ENCODE results near the gene ANGPTL7. TPM values are rescaled to one million over a fixed set of nuclear protein-coding genes. Genes with fewer than 3 reads are reported as not detected.

Gene ANGPTL7
- total and polyA plus RNA-seq, 7 donors: 0.10 to 1.6 (median 0.83) TPM

GRCh38 chr1:11144570-11145256 lies 44.4 kb upstream of the ANGPTL7 start:
- ATAC-seq: peak in 1 of 4 donors; percentile 21
- Histone ChIP-seq H3K4me3 (no peak overlapping the region), H3K27ac (no peak overlapping the region), H3K36me3 (ENCODE audit: insufficient read depth in 1 of 2, low read depth in 1 of 2) (peaks cover 14 to 77% of the 10 kb centered on the region in 2 donors), H3K9me3 (no peaks in the 10 kb centered on the region), H3K4me1 (peaks cover 6% of the 10 kb centered on the region), H3K27me3 (ENCODE audit: insufficient read depth in 3 of 3, low read length in 2 of 3) (no peaks in the 10 kb centered on the region)
- no peak for DNase-seq
- WGBS, 3 donors: 75 to 83% (median 76%) methylated on average over 12 of the region's 12 CpGs
- intact Hi-C loops (cut with DNase I): no loop called here
- no peak for TF ChIP-seq CTCF (IDR thresholded peaks at IDR 0.05)

DNA sequence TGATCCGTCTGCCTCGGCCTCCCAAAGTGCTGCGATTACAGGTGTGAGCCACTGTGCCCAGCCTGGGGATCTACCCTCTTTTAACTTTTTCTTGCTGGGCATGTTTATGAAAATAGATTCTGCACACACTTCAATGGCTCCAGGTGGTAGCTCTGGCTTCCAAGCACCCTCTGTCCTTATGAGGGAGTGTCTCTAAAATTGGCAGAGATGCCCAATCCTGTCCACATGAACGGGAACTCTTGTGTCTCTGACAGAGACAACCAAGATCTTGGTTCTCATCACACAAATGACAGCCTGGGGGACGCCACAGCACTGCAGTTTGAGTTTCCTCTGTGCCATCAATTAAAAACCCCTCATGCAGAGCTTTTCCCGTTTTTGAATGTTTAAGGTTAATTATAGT lies 43.4 kb upstream of the ANGPTL7 start:
- Histone ChIP-seq H3K36me3 (ENCODE audit: insufficient read depth in 1 of 2, low read depth in 1 of 2) (peaks cover 14 to 74% of the 10 kb centered on the region in 2 donors), H3K27me3 (ENCODE audit: insufficient read depth in 3 of 3, low read length in 2 of 3) (no peaks in the 10 kb centered on the region), H3K4me1 (peaks cover 6% of the 10 kb centered on the region), H3K4me3 (no peak overlapping the region), H3K9me3 (no peaks in the 10 kb centered on the region), H3K27ac (no peak overlapping the region)
- no peak for DNase-seq
- WGBS, 3 donors: 90 to 97% (median 91%) methylated on average over 6 of the region's 6 CpGs
- TF ChIP-seq CTCF (IDR thresholded peaks at IDR 0.05): no peak
- no peak for ATAC-seq
- intact Hi-C loops (cut with DNase I): no loop called here

DNA sequence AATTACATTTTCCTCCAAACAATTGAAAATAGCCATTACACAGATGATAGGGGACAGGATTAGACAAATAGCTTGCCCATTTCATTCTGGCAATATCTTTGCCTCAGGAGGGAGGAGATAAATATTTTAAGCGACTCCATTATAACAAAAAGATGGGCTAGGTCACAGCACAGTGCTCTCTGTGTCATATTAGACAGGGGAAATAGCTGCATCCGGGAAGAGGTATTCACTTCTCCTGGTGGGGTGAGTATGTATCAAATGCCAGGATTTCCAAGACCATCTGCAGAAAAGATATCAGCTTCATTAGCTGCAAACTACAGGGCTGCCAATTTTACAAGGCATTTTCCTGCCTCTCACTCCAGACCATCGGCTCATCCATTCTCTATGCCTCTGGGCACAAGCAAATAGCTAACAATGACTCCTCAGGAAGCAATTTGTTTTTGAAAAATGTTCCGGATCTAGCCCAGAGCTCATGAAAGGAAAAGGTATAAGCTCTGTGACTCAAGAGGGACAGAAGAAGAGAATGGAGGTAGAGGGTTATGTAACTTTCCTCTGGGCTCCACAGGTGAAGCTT lies 41.9 kb upstream of the ANGPTL7 start:
- Histone ChIP-seq H3K36me3 (ENCODE audit: insufficient read depth in 1 of 2, low read depth in 1 of 2) (peaks cover 14 to 77% of the 10 kb centered on the region in 2 donors), H3K27me3 (ENCODE audit: insufficient read depth in 3 of 3, low read length in 2 of 3) (no peaks in the 10 kb centered on the region), H3K27ac (no peak overlapping the region), H3K4me3 (no peak overlapping the region), H3K4me1 (peaks cover 6% of the 10 kb centered on the region), H3K9me3 (no peaks in the 10 kb centered on the region)
- ATAC-seq (no peak), DNase-seq (no peak)
- 65 to 74% (median 69%) methylated on average over 4 of the region's 4 CpGs for WGBS, 3 donors
- intact Hi-C loops (cut with DNase I): no loop called here
- TF ChIP-seq CTCF (IDR thresholded peaks at IDR 0.05): no peak

DNA sequence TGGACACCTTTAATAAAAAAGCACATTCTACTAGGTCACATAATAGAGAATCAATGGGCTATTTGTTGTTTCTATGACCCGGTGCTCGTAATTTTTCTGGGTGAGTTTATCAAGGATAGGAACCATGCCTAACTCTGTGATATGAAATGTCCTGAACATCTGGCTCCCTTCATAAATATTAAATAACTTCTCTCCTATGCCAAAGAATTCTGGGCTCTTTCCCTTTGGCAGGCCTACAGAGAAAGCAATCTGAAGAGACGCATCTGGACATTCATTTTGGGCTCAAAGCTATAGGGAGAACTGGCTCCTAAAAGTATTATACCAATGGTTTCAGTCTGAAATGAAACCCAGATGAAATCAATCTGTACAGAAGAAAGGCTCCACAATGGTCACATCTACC lies 38.8 kb upstream of the ANGPTL7 start:
- H3K4me3 ChIP-seq: no peak overlapping the region
- no peak overlapping the region for H3K27ac ChIP-seq

More for the DNA sequence above, 38.8 kb upstream of the ANGPTL7 start:
- 55 to 63% (median 60%) methylated on average over 3 of the region's 3 CpGs for WGBS, 3 donors
- H3K36me3 ChIP-seq (ENCODE audit: insufficient read depth in 1 of 2, low read depth in 1 of 2): peaks cover 12 to 88% of the 10 kb centered on the region in 2 donors
- no peaks in the 10 kb centered on the region for H3K4me1 ChIP-seq
- intact Hi-C loops (cut with DNase I): loop anchor here in 1 of 2 donors (5.0 kb wide), 1 partner anchor 48 kb away; no protein-coding TSS in a partner anchor
- H3K27me3 ChIP-seq (ENCODE audit: insufficient read depth in 3 of 3, low read length in 2 of 3): no peaks in the 10 kb centered on the region
- DNase-seq: no peak
- no peak for ATAC-seq
- TF ChIP-seq CTCF (IDR thresholded peaks at IDR 0.05): no peak
- H3K9me3 ChIP-seq: no peaks in the 10 kb centered on the region

Data from psoas muscle (tissue), 8 donors.